GM19324 (cell line): ENCODE results near the gene GRIN1.
A peak's percentile ranks its signal among the peaks of the same experiment; 100 is the strongest.
"Not testable (repeated sequence)": the region's sequence is repeated elsewhere in the genome, so short reads cannot be mapped to it uniquely, and the experiment has no call there.

Experiments
- ATAC-seq: cut with Tn5 transposase; IDR thresholded peaks from one replicate; pipeline ENCODE4 v1.9.1; 2021; ENCODE audit warnings: mild to moderate bottlenecking, moderate library complexity; ENCODE audit not compliant: unreplicated experiment, low FRiP score

GRIN1 gene

DNA sequence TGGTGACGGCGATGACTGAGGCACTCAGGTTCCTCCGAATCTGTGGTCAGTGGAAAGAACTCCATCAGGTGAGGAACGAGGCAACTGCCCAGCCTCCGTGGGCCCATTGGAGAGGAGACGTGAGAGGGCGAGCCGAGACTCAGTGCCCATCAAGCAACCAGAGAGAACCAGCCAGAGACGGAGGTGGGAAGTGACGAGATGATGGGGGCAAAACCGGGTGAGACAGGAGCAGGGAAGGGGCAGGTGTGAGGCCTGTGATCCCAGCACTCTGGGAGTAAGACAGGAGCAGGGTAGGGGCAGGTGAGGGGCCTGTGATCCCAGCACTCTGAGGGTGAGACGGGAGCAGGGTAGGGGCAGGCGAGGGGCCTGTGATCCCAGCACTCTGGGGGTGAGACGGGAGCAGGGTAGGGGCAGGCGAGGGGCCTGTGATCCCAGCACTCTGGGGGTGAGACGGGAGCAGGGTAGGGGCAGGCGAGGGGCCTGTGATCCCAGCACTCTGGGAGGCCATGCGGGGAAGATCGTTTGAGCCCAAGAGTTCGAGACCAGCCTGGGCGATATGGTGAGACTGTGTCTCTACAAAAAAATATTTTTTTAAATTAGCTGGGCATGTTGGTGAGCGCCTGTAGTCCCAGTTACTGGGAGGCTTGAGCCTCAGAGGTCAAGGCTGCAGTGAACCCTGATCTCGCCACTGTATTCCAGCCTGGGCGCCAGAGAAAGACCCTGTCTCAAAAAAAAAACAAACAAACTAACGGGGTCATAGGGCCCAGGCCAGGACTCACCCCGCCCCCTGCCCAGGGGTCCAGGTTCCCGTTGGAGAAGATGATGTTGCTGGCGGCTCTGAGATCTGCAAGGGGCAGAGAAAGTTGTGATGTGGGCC is 27.8 kb upstream of the GRIN1 start:
- ATAC-seq: no peak

DNA sequence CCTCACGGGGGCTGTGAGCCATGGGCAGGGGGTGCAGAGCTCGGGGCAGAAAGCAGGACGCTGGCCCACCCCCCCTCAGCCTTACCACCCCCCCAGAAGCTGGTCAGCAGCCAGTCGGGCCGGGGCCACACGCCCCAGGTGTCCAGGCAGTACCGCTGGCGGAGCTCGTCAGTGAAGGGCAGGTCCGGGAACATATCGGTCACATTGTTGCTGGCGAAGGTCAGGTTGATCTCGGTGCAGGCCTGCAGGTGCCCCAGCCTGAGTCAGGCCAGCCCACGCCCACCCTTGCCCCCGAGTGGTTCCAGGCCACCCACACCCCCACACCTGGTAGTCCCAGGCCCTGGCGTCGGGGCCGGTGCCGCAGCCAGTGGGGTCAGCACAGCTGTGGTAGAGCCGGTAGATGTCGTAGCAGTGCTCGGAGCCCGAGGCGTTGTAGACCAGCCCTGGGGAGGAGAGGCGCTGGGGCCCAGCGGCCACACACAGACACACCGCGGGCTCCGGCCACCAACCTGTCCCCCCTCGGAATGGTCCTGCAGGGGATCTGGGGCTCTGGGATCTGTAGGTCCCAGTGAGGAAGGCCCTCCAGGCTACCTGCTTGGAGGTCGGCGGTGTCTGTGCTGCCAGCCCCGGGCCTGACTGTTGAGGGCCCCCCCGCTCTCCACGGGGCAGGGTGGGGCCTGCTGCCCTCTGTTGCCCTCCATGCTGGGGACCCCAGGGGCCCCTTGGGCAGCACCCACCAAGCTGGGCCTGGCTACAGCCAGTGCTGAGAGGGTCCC is 27.0 kb upstream of the GRIN1 start:
- ATAC-seq: no peak

DNA sequence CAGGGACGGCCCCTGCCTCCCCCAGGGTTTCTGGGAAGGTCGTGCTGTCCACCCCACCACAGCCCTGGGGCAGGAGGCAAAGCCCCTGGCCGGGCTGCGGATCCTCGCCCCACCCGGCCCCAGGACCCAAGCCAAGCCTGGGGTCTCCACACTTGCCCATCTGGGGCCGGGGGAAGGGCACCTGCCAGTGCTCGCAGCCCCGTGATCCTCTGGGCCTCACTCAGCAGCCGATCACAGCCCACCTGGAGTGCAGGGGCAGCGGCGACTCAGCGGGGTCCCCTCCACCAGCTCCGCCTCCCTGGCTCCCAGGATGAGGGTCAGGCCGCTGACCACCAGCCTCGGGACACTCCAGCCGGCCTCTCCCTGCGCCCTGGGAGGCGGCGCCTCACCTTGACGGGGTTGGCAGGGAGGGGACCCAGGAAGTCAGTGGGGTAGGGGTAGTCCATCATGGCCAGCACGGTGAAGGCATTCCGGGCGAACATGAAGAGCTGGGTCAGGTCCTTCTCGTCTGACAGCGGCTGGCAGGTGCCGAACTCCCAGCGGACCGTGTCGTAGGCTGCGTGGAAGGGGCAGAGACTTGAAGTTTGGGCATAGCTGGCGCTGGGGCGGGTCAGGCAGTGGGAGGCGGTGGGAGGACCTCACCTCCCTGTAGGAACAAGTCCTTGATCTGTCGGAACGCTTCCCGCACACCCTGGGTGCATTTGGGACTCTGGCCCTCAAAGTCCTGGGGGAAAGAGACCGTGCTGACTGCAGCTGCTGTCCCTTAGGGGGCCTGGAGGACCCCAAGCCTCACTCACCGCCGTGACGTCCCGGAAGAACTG is 26.2 kb upstream of the GRIN1 start:
- ATAC-seq: no peak

DNA sequence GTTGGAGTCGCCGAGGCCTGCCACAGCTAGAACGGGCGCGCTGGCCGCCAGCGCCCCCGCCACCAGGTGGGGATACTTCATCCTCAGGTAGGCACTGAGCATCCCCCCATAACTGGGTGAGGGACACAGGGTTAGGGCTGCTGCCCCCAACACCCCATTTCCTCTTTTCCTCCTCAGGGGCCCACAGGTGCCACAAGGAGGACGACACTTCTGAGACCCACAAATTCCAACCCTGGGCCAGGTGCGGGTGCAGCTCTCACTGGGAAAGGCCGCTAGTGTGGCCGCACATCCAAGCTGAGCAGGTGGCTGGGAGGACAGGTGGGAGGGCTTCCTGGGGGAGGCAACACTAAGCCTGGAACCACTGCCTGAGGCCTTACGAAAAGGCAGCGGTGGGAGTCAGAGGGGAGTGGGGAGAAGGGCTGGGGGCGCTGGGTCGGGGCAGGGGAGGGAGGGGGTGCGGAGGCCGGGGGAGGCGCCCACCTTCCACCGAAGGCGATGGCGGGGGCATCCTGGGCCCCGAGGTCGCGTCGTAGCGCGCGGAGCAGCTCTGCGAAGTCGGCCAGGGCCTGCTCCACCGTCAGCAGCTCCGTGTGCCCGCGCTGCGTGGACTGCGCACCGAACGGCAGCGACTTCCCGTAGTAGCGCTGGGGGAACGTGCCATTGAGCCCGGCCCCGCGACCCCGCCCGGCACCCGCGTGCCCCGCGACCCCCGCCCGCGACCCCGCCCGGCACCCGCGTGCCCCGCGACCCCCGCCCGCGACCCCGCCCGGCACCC is 25.4 kb upstream of the GRIN1 start:
- ATAC-seq: no peak

DNA sequence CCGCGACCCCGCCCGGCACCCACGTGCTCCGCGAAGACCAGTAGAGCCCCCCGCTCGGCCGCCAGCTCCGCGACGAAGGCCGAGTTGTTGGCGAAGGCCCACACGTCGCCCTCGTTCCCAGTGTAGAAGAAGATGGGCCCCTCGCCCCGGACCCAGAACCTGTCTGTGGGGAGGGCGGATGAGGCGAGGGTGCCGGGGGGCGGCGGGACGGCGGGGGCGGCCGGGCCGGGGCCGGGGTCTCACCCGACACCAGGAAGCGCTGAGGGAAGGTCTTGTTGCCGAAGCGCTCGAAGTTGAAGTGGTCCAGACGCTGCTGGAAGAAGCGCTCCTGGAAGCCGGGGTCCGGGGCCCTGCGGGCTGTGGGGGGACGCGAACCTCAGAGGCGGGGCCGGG is 24.7 kb upstream of the GRIN1 start:
- ATAC-seq: peak; percentile 3

DNA sequence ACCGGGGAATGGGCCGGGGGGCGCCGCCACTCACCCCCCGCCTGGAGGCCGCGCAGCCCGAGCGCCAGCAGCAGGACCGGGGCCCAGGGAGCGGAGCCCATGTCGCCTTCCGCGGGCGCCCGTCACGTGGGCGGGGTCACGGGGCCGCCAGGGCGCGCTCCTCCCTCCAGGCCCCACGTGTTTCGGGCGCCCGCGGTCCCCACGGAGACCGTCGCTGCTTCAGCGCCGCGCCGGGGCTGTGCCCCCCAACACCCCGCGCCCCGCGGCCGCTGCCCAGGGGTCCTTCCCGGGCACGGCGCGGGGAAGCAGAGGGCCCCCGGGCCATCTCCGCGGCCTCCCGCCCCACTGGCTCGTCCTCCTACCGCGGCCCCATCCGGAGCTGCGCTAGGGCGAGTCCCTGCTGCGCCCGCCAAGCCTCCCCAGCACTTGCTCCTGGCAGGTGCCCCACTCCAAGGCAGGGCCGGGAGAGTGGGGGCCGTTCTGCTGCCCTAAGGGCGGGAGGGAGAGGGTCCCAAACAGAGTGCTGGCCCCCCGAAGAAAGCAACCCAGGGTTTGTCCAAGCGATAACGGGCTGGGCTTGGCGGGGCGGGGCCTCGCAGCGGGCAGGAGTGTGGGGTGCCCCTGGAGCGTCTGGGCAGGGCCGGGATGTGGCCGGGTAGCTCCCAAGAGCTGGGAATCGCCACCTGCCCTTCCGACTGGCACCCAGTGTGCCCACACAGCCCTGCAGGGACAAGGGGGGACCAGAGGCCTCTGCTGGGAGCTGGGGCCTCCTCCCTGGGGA is 24.2 kb upstream of the GRIN1 start, which contains the start of gene DPP7:
Gene DPP7 (minus strand): TSS at position 121 of the 781 bp plus-strand sequence. CDS start 20 bp downstream, at position 101.
- peak; percentile 79 for ATAC-seq

DNA sequence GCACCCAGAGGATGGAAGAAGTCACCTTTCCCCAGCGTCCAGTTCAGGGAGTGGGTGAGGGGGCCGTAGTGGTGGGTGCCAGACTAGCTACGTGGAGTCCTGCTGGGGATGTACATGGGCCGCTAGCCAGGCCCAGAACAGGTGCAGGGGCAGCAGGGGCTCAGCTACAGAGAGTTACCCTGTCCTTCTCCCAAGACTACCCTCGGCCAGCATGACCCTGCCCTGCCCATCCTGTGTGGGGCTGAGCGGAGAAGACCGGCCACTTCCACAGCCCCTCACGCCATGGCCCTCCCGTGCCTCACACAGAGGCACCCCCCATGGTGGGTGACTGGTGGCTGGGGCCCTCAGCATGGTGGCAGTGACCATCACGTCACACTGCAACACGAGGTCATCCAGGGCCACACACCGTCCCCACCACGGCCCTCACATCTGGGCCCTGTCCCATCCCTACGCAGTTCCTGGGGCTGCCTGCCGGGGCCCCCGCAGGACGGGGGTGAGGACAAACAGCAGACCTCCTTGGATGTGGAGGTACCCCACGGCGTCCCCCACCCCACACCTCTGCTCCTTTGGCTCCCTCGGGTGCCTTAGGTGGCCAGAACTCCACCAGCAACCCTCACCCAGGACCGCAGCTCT is 23.4 kb upstream of the GRIN1 start:
- ATAC-seq: no peak

DNA sequence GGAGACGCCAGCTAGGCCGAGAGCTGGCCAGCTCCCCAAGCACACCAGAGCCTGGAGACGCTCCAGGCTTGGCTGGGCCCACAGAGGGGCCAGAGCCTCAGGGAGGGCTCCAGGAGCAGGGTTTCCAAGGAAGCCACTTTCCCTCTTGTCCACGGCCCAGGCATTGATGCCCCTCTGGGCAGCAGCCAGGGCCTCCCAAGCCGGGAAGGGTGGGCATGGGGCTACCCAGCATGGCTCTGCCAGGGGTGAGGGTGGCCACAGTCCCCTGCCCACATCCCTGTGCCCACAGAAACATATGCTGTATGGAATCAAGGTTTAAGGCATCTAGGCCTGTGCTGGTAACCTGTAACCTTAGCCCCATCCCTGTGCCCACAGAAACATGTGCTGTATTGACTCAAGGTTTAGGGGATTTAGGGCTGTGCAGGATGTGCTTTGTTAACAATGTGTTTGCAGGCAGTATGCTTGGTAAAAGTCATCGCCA is 22.9 kb upstream of the GRIN1 start:
- ATAC-seq: no peak

DNA sequence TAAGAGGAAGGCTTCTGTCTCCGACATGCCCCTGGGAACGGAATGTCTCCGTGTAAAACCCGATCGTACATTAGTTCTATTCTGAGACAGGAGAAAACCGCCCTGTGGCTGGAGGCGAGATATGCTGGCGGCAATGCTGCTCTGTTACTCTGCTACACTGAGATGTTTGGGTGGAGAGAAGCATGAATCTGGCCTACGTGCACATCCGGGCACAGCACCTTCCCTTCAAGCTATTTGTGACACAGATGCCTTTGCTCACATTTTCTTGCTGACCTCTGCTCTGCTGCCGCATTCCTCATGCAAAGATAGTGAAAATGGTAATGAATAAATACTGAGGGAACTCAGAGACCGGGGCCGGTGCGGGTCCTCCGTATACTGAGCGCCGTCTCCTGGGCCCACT is 22.2 kb upstream of the GRIN1 start:
- no peak for ATAC-seq

DNA sequence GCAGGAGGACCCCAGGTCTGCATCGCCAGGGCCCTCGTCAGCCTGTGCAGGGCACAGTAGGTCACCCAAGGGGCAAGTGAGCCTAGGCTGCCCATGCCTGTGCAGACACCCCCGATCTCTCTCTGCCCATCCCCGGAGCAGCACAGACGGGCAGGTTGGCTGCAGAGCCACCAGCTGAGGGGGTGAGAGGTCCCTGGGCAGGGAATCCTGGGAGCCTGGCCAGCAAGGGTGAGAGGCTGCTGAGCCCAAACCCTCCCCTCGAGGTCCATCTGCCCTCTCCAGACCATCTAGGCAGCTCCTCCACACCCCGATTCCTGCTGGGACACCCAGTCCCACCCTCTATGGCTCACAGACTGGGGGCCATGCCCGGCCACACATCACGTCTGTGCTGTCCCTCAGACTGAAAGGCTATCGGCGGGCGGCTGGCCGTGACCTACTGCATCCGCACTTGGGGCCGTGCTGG is 21.7 kb upstream of the GRIN1 start:
- no peak for ATAC-seq

DNA sequence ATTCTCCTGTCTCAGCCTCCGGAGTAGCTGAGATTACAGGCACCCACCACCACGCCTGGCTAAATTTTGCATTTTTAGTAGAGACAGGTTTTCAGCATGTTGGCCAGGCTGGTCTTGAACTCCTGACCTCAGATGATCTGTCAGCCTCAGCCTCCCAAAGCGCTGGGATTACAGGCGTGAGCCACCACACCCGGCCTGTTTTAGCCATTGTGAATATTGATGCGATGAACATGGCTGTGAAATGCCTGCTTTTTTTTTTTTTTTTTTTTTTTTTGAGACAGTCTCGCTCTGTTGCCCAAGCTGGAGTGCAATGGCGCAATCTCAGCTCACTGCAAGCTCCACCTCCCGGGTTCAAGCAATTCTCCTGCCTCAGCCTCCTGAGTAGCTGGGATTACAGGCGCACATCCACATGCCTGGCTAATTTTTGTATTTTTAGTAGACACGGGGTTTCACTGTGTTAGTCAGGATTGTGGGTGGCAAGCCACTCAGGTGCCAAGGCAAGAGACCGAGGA is 20.8 kb upstream of the GRIN1 start:
- ATAC-seq: not testable (repeated sequence)

DNA sequence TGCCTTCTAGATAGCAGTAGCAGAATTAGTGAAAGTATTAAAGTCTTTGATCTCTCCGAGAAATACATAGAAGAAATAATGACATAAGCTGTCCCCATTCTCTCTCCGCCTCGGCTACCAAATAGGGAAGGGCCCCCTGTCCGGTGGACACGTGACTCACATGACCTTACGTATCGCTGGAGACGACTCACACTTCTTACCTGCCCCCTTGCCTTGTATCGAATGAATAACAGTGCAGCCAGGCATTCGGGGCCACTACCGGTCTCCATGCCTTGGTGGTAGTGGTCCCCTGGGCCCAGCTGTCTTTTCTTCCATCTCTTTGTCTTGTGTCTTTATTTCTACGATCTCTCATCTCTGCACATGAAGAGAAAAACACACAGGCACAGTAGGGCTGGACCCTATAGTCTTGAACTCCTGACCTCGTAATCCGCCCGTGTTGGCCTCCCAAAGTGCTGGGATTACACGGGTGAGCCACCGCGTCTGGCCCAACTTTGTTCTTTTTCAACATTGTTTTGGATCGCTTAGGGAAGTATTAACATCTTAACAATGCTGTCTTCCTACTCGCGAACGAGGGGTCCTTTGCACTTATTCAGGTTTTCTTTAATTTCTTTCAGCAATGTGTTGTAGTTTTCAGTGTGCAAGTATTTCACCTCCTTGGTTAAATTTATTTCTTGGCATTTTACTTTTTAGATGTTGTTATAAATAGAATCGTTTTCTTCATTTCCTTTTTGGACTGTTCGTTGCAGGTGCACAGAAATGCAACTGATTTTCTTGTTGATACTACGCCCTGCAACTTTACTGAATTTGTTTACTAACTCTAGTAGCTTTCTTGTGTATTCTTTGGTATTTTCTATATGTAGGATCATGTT is 16.8 kb upstream of the GRIN1 start:
- not testable (repeated sequence) for ATAC-seq

DNA sequence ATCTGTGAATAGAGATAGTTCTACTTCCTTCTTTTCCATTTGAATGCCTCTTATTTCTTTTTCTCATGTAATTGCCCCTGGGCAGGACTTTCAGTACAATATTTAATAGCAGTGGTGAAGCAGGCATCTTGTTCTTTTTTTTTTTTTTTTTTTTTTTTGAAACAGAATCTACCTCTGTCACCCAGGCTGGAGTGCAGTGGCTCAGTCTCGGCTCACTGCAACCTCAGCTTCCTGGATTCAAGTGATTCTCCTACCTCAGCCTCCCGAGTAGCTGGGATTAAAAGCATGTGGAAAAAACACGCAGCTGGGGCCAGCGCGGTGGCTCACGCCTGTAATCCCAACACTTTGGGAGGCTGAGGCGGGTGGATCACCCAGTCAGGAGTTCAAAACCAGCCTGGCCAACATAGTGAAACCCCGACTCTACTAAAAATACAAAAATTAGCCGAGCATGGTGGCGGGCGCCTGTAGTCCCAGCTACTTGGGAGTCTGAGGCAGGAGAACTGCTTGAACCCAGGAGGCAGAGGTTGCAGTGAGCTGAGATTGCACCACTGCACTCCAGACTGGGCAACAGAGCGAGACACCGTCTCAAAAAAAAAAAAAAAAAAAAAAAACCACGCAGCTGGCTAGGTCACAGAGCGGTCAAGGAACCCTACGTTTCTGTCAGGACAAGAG is 16.0 kb upstream of the GRIN1 start:
- not testable (repeated sequence) for ATAC-seq

DNA sequence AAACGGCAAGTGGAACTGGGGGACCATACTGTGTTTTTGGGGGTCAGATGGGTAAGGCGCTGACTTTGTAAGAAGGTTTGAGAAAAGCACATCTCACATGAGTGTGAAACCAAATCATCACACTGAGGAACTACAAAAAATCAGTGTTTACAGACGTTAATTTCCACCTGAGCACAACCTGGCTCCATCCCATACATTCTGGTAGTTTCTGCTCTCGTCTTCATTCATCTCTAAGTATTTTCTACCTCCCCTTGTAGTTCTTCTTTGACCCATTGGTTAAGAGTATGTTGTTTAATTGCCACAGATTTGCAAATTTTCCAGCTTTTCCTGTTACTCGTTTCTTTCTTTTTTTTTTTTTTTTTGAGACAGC is 15.5 kb upstream of the GRIN1 start:
- no peak for ATAC-seq

DNA sequence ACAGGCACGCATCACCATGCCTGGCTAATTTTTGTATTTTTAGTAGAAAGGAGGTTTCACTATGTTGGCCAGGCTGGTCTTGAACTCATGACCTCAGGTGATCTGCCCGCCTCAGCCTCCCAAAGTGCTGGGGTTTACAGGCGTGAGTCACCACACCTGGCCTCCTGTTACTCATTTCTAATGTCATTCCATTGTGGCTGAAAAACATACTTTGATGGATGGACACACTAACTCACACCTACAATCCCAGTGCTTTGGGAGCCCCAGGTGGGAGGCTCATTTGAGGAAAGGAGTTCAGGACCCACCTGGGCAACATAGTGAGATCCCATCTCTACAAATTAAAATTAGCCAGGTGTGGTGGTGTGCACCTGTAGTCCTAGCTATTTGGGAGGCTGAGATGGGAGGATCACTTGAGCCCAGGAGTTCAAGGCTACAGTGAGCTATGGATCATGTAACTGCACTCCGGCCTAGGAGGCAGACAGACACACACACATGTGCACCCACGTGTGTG is 14.9 kb upstream of the GRIN1 start:
- ATAC-seq: not testable (repeated sequence)

DNA sequence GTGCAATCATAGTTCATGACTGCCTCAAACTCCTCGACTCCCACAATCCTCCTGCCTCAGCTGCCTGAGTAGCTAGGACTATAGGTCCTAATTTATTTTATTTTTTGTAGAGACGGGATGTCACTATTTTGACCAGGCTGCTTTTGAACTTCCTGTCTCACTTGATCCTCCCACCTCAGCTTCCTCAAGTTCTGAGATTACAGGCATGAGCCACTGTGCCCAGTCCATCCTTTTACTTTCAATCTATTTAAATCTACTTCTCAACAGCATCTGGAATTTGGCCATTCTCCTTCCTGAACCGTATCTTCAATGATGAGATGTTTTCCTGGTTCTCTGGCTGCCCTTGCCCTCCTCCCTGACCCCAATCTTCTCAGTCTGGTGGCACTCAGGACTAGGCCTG is 12.2 kb upstream of the GRIN1 start:
- no peak for ATAC-seq
